Measurements from ENCODE around the gene PIP5K1A.
"Not testable (repeated sequence)": the region's sequence is repeated elsewhere in the genome, so short reads cannot be mapped to it uniquely, and the experiment has no call there.

Gene PIP5K1A

DNA sequence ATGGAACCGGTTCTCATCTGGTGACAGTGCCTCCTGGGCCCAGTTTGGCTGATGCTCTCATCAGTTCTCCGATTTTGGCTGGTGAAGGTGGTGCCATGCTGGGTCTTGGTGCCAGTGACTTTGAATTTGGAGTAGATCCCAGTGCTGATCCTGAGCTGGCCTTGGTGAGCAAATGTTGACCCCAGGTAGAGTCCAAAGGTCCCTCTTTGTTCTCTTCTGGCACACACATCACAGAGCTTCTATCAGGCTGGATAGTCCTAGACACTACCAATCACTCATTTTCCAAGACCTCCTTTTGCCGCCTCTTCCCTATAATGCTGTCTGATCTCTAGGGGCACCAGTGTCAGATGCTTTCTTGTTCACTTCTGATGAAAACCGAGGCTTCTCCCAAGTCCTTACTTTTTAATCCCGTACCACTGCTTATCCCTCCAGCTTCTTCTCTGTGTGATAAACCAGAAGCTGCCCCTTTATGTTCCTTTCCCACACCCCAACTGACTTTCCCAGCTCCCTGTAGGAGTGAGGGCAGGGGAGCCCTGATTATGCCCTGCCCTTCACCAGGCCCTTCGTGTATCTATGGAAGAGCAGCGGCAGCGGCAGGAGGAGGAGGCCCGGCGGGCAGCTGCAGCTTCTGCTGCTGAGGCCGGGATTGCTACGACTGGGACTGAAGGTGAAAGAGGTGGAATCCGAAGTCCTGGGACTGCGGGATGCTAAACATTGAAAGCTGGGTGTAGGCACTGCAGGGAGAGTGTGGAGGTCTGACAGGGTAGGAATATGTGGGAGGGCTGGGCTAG lies 67.3 kb downstream of the PIP5K1A start:
- Histone ChIP-seq H3K4me1 (ENCODE audit: control insufficient read depth, low read depth, low read length) (no peaks in the 10 kb centered on the region), H3K4me3 (ENCODE audit: low read length) (no peak overlapping the region), H3K36me3 (ENCODE audit: control insufficient read depth, low read depth, low read length) (peaks cover 56% of the 10 kb centered on the region), H3K9me3 (ENCODE audit: control insufficient read depth, low read depth, low read length) (no peaks in the 10 kb centered on the region), H3K27ac (ENCODE audit: low read length) (no peak overlapping the region), H3K27me3 (ENCODE audit: control insufficient read depth, insufficient read depth, low read length) (no peaks in the 10 kb centered on the region), H3K9ac (ENCODE audit: low read length) (no peak overlapping the region)

GRCh38 chr1:151266315-151266714 lies 68.0 kb downstream of the PIP5K1A start:
- Histone ChIP-seq H3K27me3 (ENCODE audit: control insufficient read depth, insufficient read depth, low read length) (no peaks in the 10 kb centered on the region), H3K4me3 (ENCODE audit: low read length) (no peak overlapping the region), H3K27ac (ENCODE audit: low read length) (no peak overlapping the region), H3K4me1 (ENCODE audit: control insufficient read depth, low read depth, low read length) (no peaks in the 10 kb centered on the region), H3K9ac (ENCODE audit: low read length) (no peak overlapping the region), H3K9me3 (ENCODE audit: control insufficient read depth, low read depth, low read length) (no peaks in the 10 kb centered on the region), H3K36me3 (ENCODE audit: control insufficient read depth, low read depth, low read length) (peaks cover 56% of the 10 kb centered on the region)

GRCh38 chr1:151266821-151267220 lies 68.5 kb downstream of the PIP5K1A start:
- H3K36me3 ChIP-seq (ENCODE audit: control insufficient read depth, low read depth, low read length) = peaks cover 56% of the 10 kb centered on the region
- H3K27me3 ChIP-seq (ENCODE audit: control insufficient read depth, insufficient read depth, low read length) = no peaks in the 10 kb centered on the region

GRCh38 chr1:151267760-151268159 lies 69.4 kb downstream of the PIP5K1A start:
- H3K27ac ChIP-seq (ENCODE audit: low read length) = no peak overlapping the region
- H3K4me3 ChIP-seq (ENCODE audit: low read length) = no peak overlapping the region
- H3K4me1 ChIP-seq (ENCODE audit: control insufficient read depth, low read depth, low read length) = no peaks in the 10 kb centered on the region
- H3K9ac ChIP-seq (ENCODE audit: low read length) = no peak overlapping the region
- peaks cover 48% of the 10 kb centered on the region for H3K36me3 ChIP-seq (ENCODE audit: control insufficient read depth, low read depth, low read length)
- H3K9me3 ChIP-seq (ENCODE audit: control insufficient read depth, low read depth, low read length) = no peaks in the 10 kb centered on the region
- H3K27me3 ChIP-seq (ENCODE audit: control insufficient read depth, insufficient read depth, low read length) = no peaks in the 10 kb centered on the region

More at GRCh38 chr1:151266821-151267220, 68.5 kb downstream of the PIP5K1A start:
- H3K9me3 ChIP-seq (ENCODE audit: control insufficient read depth, low read depth, low read length) = no peaks in the 10 kb centered on the region
- H3K27ac ChIP-seq (ENCODE audit: low read length) = no peak overlapping the region
- H3K4me1 ChIP-seq (ENCODE audit: control insufficient read depth, low read depth, low read length) = no peaks in the 10 kb centered on the region
- no peak overlapping the region for H3K4me3 ChIP-seq (ENCODE audit: low read length)
- no peak overlapping the region for H3K9ac ChIP-seq (ENCODE audit: low read length)

- Histone ChIP-seq H3K27me3 (ENCODE audit: control insufficient read depth, insufficient read depth, low read length) (no peaks in the 10 kb centered on the region), H3K4me3 (ENCODE audit: low read length) (no peak overlapping the region), H3K9me3 (ENCODE audit: control insufficient read depth, low read depth, low read length) (no peaks in the 10 kb centered on the region), H3K36me3 (ENCODE audit: control insufficient read depth, low read depth, low read length) (no peaks in the 10 kb centered on the region), H3K27ac (ENCODE audit: low read length) (no peak overlapping the region), H3K4me1 (ENCODE audit: control insufficient read depth, low read depth, low read length) (no peaks in the 10 kb centered on the region), H3K9ac (ENCODE audit: low read length) (no peak overlapping the region)
Measured at GRCh38 chr1:151273924-151274466, 75.6 kb downstream of the PIP5K1A start.

- H3K4me3 ChIP-seq (ENCODE audit: low read length); H3K4me1 ChIP-seq (ENCODE audit: control insufficient read depth, low read depth, low read length); H3K27me3 ChIP-seq (ENCODE audit: control insufficient read depth, insufficient read depth, low read length); H3K9ac ChIP-seq (ENCODE audit: low read length); H3K36me3 ChIP-seq (ENCODE audit: control insufficient read depth, low read depth, low read length); H3K9me3 ChIP-seq (ENCODE audit: control insufficient read depth, low read depth, low read length); H3K27ac ChIP-seq (ENCODE audit: low read length): not testable (repeated sequence)
Measured at GRCh38 chr1:151275341-151275740, 77.0 kb downstream of the PIP5K1A start.

DNA sequence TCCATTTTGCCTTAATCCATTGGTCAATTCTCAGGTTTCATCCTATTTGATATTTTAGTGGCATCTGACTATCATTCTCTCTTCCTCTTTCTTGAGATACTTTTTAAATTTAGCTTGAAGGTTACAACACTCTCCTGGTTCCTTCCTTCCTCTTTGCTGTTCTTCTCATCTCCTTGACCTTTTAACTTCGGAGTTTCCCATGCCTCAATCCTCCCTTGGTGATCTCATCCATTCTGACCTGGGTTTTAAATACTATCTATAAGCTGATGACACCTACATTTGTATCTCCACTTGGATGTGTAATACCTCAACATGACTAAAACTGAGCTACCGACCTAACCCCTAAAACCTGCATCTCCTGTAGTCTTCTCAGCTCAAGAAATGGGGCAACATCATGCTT lies 78.9 kb downstream of the PIP5K1A start:
- Histone ChIP-seq H3K4me3 (ENCODE audit: low read length) (no peak overlapping the region), H3K9ac (ENCODE audit: low read length) (no peak overlapping the region), H3K9me3 (ENCODE audit: control insufficient read depth, low read depth, low read length) (no peaks in the 10 kb centered on the region), H3K36me3 (ENCODE audit: control insufficient read depth, low read depth, low read length) (no peaks in the 10 kb centered on the region), H3K27me3 (ENCODE audit: control insufficient read depth, insufficient read depth, low read length) (no peaks in the 10 kb centered on the region), H3K27ac (ENCODE audit: low read length) (no peak overlapping the region), H3K4me1 (ENCODE audit: control insufficient read depth, low read depth, low read length) (no peaks in the 10 kb centered on the region)

DNA sequence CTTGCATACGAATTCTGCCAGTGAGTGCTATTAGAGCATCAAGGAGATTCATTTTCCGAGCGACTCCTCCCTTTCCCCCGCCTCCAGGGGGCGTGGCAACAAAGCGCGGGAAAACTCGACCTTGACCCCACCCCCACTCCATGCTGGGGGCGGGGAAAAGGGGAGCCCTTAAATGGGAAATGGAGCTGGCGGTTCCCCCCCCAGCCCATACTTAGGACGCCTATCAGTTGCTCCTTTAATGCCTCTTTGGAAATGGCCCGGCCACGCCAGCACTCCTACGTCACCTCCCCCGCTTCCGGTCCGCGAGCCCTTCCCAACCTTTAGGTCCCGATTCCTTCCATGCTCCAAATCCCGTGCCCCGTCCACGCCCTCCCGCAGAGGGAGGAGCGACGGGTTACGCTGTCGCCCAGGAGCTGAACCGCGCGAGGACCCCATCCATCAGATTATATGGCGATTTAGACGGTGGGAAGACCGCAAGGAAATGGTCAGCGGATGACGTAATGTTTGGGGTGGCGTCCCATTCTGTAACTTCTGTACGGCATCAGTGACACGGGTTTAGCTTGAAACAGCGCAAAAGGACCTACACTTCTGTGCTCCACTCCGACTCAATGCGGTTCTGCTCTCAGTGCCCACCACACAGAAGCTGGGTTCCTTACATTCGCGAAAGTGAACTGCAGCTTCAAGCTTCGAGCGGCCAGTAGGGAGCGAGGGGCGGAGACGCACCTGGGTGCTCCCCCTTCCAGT lies 83.0 kb downstream of the PIP5K1A start:
- Histone ChIP-seq H3K9ac (ENCODE audit: low read length) (peak overlapping the region; percentile 97), H3K27me3 (ENCODE audit: control insufficient read depth, insufficient read depth, low read length) (no peaks in the 10 kb centered on the region), H3K36me3 (ENCODE audit: control insufficient read depth, low read depth, low read length) (peaks cover 17% of the 10 kb centered on the region), H3K9me3 (ENCODE audit: control insufficient read depth, low read depth, low read length) (no peaks in the 10 kb centered on the region), H3K4me3 (ENCODE audit: low read length) (peak overlapping the region; percentile 98), H3K27ac (ENCODE audit: low read length) (peak overlapping the region; percentile 99), H3K4me1 (ENCODE audit: control insufficient read depth, low read depth, low read length) (peaks cover 5% of the 10 kb centered on the region)

DNA sequence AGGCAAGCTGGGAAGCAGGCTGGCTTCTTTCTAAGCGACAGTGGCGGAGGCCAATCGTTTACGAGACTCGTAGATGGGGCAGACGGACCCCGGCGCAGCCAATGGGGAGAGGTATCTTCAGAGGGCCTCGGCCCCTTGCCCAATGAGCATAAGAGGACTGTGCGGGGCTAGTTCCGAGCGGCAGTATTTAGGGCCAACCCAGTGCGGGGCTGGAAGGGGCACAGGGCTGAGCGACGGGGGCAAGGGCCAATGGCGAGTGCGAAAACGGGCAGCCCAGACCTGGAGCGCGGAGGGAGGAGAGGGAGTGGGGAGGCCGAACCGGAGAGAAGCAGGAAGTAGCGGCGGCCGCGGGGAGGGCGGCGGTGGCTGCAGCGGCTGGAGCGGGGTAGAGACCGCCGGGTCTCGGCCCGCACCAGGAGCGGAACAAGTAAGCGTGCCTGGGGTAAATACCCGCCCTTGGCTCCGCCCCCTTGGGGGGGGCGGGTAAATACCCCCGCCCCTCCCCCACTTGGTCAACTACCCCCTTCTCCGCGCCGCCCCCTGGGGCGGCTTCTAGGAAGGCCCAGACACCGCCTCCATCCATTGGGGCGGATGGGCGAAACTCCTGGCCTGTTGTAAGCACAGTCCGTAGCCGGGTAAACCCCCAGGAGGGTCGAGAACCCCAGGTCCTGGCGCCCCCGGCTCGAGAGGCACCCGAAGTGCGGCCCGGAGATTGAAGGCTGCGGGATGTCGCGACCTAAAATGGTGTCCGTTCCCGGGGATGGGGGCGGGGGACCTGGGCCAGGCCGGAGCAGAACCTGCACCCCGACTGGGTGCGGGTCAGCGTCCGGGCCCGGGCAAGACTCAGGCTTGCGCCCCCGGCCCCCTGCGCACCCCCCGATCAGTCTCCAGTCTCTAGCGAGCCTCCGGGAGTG lies 83.9 kb downstream of the PIP5K1A start, which contains the start of gene ZNF687:
TSS of gene ZNF687 (plus strand) at position 331 of the 914 bp plus-strand sequence. CDS start 3,993 bp downstream, outside the sequence.
- H3K27ac ChIP-seq (ENCODE audit: low read length) = peak within 1 kb of the TSS; percentile 99
- H3K4me3 ChIP-seq (ENCODE audit: low read length) = peak within 1 kb of the TSS; percentile 98
- H3K36me3 ChIP-seq (ENCODE audit: control insufficient read depth, low read depth, low read length) = peaks cover 25% of the 10 kb centered on the region
- H3K4me1 ChIP-seq (ENCODE audit: control insufficient read depth, low read depth, low read length) = peaks cover 5% of the 10 kb centered on the region
- H3K9me3 ChIP-seq (ENCODE audit: control insufficient read depth, low read depth, low read length) = no peaks in the 10 kb centered on the region
- no peaks in the 10 kb centered on the region for H3K27me3 ChIP-seq (ENCODE audit: control insufficient read depth, insufficient read depth, low read length)
- peak within 1 kb of the TSS; percentile 97 for H3K9ac ChIP-seq (ENCODE audit: low read length)

DNA sequence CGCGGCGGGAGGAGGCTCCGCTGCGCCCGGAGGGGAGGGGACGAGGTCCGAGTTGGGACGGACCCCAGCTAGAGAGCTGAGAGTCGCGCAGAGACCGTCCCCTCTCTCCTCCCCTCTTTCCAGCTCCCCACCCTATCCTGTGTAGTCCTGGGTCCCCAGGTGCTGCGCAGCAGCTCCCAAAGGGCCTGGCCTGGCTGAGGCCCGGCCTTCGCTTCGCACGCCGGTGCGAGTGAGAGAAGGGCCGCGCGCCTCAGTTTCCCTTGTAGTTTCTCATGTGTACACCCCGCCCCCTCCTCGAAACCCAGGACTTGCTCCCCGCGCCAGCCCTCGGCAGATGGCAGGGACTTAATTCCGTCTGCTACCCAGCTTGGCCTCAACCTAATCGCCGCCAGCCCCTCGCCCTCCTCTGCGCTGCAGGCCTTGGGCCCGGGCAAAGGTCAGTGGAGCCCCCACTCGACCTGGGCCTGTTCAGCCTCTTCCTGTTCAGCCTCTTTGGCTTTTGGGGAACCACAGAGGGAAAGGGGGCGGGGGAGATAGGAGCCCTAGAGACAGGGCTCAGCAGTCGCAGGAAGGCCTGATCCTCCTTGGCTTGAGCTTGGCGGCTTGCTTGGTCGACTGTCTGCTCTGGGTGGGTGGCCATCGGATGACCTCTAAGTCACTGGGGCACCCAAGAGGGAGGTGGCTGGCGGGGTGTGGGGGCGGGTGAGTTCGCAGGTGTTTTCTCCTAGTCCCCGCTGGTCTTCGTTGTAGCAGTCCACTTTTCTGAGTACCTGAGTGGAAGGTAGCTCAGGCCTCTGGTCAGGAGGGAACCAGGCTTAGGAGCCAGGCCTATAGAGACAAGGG lies 84.8 kb downstream of the PIP5K1A start:
- Histone ChIP-seq H3K9ac (ENCODE audit: low read length) (peak overlapping the region; percentile 97), H3K27ac (ENCODE audit: low read length) (peak overlapping the region; percentile 89), H3K4me1 (ENCODE audit: control insufficient read depth, low read depth, low read length) (peaks cover 5% of the 10 kb centered on the region), H3K9me3 (ENCODE audit: control insufficient read depth, low read depth, low read length) (no peaks in the 10 kb centered on the region), H3K27me3 (ENCODE audit: control insufficient read depth, insufficient read depth, low read length) (no peaks in the 10 kb centered on the region), H3K36me3 (ENCODE audit: control insufficient read depth, low read depth, low read length) (peaks cover 34% of the 10 kb centered on the region), H3K4me3 (ENCODE audit: low read length) (peak overlapping the region; percentile 98)
